NCI-H345 treated with DMSO at 0.1 percent for 48 hours (cell line): Measurements from ENCODE around the gene HNRNPUL2.
"Not testable (repeated sequence)": the region's sequence is repeated elsewhere in the genome, so short reads cannot be mapped to it uniquely, and the experiment has no call there.

Source experiments
- DNase-seq: peaks from one replicate; lab custom pipeline; 2025; ENCODE audit not compliant: unreplicated experiment; lab: John Stamatoyannopoulos, UW

HNRNPUL2 gene

DNA sequence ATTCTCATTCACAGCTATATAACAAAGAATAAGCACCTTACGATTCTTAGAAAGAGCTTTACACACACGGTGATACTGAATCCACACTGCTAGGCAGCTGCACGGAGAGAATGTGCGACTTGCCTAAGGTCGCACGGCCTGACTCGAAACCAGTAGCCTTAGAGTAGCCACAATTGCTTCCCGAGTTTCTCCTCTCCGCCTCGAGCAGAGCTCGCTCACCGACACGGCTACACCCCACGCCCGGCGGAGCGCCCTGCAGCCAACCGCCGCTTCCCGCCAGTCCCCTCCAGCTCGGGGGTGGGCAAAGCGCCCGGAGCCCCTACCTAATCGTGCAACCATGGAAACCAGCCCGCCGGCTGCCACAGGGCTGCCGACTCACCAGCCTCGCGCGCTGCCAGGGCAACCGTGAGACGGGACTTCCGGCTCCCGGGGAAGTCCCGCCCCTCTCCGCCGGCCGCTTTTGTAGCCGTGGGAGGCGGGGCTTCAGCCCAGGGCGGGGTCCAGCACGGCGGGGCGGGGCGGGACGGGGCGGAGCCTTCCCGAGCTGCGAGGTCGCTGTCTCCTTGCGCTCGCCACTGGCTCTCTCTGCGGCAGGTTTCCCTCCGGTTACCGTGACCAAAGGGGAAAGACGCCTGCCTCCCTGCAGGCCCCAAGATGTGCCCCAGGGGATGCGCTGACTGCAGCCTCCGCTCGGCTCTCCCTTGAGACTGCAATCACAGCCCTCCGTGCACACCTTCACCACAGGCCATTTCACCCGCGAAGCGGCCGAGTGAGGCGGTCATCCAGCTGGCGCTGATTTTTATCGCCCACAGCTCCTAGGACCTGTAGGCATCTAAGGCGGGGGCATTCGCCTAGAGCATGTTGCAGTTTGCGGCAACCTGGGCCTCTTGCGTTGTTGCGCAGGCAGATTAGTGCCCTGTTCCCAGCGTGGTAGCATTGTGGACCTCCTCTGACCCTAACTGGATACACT lies 21.1 kb downstream of the HNRNPUL2 start:
- DNase-seq: peak; percentile 89

DNA sequence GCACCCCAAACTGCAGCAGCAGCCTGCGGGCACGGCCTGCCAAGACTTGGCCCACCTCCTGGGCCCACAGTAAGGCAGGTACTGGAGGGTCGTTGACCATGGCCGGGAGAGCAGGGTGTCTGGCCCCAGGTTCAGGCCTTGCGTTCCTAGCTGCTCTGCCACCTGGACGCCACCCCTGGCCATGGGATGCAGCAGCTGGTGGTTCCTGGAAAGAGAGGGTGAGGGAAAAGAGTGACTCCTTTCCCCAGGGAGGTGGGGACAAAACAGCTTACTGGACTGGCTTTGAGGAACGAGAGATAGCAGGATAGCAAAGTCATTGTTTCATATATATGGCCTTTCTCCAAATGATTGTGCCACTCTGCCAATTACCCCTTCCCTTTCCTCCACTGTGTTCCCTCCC lies 21.8 kb downstream of the HNRNPUL2 start:
- no peak for DNase-seq

DNA sequence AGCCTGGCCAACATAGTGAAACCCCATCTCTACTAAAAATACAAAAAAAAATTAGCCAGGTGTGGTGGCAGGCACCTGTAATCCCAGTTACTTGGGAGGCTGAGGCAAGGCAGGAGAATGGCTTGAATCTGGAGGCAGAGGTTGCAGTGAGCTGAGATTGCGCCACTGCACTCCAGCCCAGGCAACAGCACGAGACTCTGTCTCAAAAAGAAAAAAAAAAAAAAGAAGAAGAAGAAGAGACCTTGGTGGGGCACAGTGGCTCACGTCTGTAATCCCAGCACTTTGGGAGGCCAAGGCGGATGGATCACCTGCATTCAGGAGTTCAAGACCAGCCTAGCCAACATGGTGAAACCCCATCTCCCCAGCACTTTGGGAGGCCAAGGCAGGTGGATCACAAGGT lies 23.3 kb downstream of the HNRNPUL2 start:
- not testable (repeated sequence) for DNase-seq

DNA sequence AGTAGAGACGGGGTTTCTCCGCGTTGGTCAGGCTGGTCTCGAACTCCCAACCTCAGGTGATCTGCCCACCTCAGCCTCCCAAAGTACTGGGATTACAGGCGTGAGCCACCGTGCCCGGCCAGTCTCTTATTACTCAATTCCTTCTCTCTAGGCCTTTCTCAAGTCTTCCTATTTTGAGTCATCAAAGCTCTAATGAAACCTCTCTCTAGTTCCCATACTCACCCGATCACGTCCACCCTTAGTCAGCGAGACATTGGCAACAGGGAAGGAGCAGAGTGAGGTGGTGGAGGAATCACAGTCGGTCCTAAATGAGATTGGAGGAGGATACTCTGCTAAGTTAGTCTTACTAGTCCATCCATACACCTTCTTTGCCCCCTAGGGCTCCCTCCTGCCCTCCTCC lies 25.0 kb downstream of the HNRNPUL2 start:
- DNase-seq: no peak

DNA sequence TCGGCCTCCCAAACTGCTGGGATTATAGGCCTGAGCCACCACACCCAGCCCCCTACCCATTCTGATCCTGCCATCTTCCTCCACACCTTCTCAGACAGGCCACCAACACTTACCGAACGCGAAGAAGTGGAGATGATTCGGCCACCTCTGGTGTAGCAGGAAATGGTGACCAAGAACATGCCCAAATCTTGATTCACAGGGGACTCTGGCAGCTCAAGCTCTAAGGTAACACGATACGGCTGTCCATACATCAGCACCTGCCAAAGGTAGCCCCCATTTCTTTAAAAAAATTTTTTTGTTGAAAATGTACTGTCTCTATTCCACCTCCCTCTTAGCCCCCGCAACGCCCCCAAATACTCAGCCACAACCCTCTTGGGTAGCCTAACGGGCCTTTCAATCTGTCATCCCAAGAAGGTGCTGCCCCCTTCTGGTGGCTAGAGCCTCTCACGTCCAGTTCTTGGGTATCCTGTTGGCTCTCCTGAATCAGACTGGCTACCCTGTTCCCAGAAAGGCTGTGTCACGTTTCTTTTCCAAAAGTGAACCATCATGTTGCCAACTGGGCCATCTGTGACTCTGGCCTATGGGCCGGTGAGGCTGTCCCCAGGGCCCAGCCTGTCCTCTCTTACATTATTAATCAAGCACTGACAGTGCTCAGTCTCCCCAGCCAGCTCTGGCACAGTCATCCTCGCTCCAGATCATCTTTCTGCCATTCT lies 32.6 kb downstream of the HNRNPUL2 start:
- DNase-seq: peak; percentile 9

DNA sequence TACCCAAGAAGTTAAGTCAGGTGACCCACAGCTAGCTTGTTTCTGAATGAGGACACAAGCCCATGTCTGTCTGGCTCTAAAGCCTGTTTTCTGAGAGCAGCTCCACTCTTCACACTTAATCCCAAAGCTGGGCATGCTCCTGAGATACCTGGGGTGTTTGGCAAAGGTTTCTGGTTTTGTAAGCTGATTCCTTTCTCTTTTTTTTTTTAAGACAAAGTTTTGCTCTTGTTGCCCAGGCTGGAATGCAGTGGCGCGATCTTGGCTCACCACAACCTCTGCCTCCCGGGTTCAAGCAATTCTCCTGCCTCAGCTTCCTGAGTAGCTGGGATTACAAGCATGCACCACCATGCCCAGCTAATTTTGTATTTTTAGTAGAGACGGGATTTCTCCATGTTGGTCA lies 33.6 kb downstream of the HNRNPUL2 start:
- not testable (repeated sequence) for DNase-seq

DNA sequence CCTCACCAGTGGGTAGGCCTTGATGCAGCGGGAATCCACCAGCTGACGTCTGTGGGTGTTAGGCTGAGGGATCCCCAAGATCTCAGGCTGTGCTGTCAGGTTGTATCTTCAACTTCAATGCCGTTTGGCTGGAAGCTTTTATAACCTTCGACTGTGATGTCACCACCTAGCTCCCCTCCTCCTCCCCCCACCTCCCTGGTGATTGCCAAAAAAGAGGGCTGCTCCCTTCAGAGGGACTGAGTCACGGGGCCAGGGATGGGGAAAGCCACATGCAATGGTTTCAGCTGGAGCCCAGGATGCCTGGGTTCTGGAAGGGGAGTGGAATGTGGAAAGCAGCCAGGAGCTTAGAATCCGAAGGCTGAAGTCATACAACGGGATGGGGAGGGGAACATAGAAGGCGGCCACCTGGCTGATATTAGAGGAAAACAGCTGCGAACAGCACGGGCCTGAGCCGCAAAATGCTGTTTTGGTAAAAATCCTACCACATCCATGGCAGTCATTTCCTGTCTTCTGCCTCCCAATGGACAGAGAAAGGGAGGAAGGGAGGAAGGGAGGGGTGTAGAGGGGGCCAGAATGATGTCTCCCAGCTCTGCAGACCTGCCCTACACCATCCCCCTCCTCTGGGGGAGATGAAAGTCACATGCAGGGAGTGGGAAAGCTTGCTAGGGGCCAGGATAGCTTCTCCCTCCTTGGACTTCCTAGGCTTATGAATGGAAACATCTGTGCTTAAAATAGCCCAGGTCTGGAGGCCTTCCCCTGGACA lies 37.7 kb downstream of the HNRNPUL2 start, which contains the start of gene LRRN4CL:
Gene LRRN4CL, minus strand, starts transcription at position 110 of the 763 bp plus-strand sequence. CDS start 1,022 bp downstream, outside the sequence.
- no peak for DNase-seq

DNA sequence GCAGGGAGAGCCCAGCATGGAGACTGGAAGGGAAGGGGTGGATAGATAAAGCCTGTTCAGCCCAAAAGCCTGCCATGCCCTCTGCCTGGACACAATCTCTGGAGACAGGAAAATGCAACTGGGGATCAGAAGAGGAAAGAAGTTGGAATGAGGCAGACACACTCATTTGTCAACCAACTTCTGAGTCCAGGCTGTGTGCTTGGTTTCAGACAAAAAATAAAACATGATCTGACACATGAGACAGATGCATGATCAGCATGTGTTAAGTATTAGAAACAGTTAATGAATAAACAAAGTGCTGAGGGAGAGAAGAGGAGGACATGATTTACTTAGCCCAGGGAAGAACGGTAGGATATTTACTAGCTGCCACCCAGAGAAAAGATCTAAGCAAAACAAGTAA lies 38.8 kb downstream of the HNRNPUL2 start:
- DNase-seq: no peak

DNA sequence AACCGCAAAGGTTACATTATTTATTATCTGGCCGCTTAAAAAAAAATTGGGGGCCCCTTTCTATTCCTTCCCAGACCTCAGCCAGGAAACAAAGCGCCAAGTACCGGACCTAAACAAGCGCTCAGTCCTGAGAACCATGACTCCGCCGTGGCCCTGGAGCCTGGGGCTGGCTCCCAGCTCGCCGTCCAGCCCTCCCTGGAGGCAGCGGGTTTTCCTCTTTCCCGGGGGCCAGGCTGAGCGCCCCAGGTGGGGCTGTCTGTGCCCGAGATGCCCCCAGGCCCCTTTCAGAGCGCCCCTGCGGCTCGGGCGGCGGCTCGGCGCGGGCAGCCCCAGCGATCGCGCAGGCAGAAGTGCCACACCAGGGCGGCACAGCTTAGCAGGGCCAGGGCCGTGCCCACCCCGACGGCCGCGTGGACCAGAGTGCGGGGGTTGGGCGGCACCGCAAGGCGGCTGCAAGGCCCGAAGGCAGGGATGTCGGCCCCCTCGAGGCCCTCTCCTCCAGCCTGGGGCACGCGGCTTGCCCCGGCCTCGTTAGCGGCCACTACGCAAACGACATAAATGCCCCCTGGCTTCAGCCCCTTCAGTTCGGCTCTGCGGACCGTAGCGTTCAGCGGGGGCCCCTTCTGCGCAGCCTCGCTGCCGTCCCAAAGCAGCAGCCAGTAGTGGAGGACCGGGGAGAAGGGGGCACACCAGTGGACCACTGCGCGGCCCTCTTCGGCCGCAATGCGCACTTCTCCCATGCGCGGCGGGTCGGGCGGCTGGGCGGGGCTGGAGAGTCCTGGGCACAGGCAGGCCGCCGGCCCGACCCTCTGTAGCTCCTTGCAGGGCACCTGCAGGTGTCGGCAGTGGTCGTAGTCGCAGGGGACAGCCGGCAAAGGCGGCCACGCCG lies 39.5 kb downstream of the HNRNPUL2 start:
- DNase-seq: no peak

DNA sequence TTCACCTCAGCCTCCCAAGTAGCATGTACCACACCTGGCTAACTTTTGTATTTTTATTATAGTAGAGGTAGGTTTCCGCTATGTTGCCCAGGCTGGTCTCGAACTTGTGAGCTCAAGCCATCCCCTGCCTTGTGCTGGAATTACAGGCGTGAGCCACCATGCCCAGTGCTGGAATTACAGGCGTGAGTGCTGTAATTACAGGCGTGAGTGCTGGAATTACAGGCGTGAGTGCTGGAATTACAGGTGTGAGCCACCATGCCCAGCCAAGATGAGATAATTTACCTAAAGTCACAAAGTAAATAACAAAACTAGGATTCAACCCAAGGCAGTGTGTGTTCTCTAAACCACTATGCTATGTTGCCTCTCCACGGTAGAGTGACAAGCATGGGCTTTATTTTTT lies 44.7 kb downstream of the HNRNPUL2 start:
- no peak for DNase-seq

DNA sequence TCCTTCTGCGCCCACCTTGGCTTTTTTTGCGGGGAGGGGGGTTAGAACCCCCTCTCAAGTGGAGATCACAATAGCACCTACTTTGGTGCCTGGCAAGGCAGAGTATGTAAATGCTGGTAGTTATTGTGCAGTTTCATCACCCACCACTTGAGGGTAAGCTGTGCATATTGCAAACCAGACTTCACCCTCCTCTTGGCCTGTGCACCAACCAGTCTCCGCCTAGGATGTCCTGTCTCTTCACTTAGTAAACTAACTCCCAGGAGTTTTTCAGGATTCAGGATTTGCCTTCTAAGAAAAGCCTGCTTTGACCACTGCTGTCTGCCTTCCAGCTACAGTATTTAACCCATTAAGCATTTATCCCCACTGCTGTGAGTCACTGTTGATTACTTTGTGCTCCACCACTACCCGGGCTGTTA lies 46.4 kb downstream of the HNRNPUL2 start:
- peak; percentile 26 for DNase-seq

DNA sequence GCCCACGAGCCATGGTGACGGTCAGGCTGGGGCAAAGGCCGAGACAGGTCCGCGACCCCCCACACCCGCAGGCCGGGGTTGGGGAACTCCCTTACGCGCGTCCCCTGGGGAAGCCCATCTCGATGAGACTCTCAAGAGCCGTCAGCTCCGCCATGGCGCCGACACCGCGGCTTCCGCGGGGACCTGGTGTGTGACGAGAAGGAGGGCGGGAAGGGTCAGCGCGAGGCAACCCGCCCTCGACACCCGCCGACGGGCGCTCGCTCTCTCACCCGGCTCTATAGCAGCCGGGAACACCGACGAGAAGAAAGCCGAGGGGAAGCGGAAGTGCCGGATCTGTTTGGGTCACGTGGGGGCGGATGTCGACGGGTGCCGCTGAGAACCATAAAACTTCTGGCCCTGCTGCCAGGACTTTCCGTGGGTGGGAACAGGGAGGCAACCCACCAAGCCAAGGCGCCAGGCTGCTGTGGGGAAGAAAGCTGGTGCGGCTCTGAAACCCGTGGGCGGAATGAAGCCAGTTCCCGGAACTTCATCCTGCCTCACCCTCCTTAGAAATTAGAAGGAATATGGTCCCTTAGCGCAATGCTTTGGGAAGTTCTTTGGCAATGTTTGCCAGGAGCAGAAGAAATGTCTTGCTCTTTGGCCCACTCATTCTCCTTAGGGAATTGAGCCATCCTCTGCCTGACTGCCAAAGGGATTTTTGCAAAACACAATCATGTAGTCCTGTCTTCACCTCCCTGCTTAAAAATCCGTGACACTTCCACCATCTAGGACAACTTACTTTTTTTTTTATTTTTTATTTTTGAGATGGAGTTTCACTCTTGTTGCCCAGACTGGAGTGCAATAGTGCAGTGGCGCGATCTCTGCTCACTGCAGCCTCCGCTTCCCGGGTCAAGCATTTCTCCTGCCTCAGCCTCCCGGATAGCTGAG lies 48.2 kb downstream of the HNRNPUL2 start, which contains the start of gene UBXN1:
Gene UBXN1, minus strand, starts transcription at position 304 of the 927 bp plus-strand sequence. Its CDS starts 150 bp downstream, at position 154.
- peak; percentile 75 for DNase-seq

DNA sequence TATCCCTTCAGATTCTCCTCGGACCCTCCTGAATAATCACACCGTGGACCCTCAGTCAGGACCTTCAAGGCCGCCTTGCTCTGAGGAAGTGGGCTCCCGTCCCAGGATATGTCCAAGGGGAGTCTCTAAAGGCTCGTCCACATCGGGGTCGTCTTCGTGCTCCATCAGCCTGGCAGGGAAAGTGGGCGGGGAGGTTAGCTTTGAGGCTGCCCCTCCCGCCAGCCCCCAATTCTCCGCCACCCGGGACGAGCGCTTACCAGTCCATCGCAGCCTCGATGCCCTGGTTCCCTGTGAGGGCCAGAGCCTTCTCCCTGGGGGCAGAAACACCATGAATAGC lies 48.9 kb downstream of the HNRNPUL2 start:
- DNase-seq: no peak

DNA sequence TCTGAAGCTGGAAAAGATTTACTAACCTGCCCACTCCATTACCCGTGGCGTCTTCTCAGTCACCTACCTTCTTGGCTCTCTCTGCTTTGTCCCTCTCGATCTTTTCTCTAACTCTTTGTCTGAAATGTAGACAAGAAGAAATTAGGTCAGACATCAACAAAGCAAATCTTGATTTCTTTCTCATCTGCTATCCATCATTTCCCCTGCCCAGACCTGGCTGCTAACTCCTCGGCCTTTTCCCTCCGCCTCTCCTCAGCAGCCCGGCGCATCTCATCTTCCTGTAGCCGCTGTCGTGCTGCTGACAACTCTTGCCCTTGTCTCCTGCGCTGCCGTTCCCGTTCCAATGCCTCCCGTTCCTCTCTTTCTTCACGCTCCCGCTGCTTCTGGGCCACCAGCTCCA lies 49.5 kb downstream of the HNRNPUL2 start:
- DNase-seq: no peak

DNA sequence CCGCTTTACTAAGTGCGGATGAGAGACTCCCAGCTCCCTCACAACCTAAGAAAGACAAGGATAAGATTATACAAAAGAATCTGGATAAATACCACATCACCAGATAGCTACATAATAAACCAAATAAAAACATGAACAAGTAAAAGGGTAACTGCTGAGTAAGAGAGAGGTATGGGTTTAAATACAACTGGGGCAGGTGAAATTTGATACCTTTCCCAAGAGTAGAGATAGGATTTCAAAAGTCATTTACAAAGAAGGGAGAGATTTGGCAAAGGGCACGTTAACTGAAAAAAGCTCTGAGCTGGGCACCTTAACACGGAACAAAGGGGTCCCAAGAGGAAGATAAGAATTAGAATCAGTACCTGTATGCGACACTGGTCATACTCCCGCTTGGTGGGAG lies 50.1 kb downstream of the HNRNPUL2 start:
- no peak for DNase-seq

DNA sequence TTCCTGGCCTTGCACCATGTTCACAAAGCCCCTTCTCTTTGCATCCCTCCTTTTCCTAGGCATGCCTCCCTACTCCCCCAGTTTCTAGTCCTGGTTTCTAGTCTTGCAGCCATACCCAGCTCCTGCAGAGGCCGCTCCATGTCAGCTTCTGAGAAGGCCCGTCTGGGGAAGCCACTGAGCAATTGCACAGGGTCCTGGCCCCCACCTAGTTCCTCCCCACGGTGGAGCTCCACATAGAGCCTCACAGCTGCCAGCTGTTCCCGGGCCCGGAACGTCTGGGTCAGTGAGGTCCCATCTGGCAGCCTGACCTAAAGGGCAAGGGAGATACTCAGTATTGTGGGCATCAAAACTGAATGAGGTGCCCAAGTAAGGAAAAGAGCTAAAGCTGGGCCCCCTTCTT lies 50.6 kb downstream of the HNRNPUL2 start:
- DNase-seq: no peak

DNA sequence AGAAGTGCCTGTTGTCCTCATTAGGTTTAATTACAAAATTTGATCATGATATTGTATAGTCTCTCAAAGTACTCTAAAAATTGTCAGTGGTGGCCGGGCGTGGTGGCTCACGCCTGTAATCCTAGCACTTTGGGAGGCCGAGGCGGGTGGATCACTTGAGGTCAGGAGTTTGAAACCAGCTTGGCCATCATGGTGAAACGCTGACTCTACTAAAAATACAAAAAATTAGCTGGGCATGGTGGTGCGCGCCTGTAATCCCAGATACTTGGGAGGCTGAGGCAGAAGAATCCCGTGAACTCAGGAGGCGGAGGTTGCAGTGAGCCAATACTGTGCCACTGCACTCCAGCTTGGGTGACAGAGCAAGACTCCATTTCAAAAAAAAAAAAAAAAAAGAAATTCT lies 51.8 kb downstream of the HNRNPUL2 start:
- DNase-seq: not testable (repeated sequence)

DNA sequence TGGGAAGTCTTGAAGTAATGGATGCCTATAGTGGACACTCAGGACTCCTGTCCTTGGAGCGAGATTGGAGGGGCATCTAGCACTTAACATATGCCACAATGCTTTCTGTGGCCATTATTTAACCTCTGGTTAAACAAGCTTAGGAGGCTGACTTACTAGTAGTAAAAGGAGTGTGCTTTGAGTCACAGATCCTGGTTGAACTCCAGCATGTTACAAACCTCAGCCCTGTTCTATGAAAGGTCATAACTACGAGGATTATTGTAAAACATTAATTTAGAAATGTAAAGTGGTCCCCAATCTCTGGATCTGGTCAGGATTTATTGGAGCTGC lies 54.1 kb downstream of the HNRNPUL2 start:
- no peak for DNase-seq
